ENCODE results near the gene PTPRK.

- TF ChIP-seq POLR2AphosphoS5 (IDR thresholded peaks at IDR 0.05; ENCODE audit: low read depth, low read length) = no peak
- TF ChIP-seq TAF1 (IDR thresholded peaks at IDR 0.05; ENCODE audit: low read depth, low read length) = no peak
- TF ChIP-seq POLR2A (IDR thresholded peaks at IDR 0.05; ENCODE audit: low read depth, low read length) = no peak
These were observed 512.7 kb downstream of the PTPRK start for GRCh38 chr6:128007658-128008057.

Data from GM12891 (cell line).